HepG2 (cell line): Measurements from ENCODE around the gene PPCS. TPM values are rescaled to one million over a fixed set of nuclear protein-coding genes. Genes with fewer than 3 reads are reported as not detected.

ENCODE experiments used
- ATAC-seq: fragments of 200-7000 bp; cut with Tn5 transposase; 3 replicates; pipeline ENCODE4 v1.9.1; 2020; ENCODE audit warnings: mild to moderate bottlenecking, moderate library complexity
- BruUV-seq: library from RNA; stranded (reverse); fragments of 400-500 nt; replicated peaks from 2 replicates; lab custom pipeline; 2021; lab: Mats Ljungman, UMichigan
- CTCF ChIA-PET: fragments of 300-600 bp; formaldehyde crosslinking; extraction: SDS; loops from one replicate; lab custom pipeline; 2021; ENCODE audit warnings: low total read pairs, inconsistent platforms, low intra/inter-chr PET ratio; lab: Yijun Ruan, JAX
- POLR2A ChIA-PET: fragments of 350-600 bp; sonication (Branson Sonifier 250); formaldehyde crosslinking; loops from one replicate; lab custom pipeline; 2020; ENCODE audit warnings: antibody characterized with exemption, inconsistent platforms; lab: Yijun Ruan, JAX
- DNase-seq: peaks from one replicate; pipeline ENCODE4 v3.0.0-alpha.2; 2015; ENCODE audit warnings: low spot score
- FAIRE-seq: peaks from 3 replicates; lab custom pipeline; 2011; peaks lifted over from hg19 to GRCh38; lab: Jason Lieb, UNC
- H2AFZ ChIP-seq: one replicate; pipeline ENCODE4 v1.6.1; 2011; ENCODE audit warnings: low read length, inconsistent platforms
- H3K27ac ChIP-seq: fragments of 300-600 bp; 3 replicates; pipeline ENCODE4 v1.8.0; 2011; ENCODE audit warnings: mixed run types, mild to moderate bottlenecking, mixed read lengths, low read length, inconsistent platforms; ENCODE audit not compliant: insufficient read depth; ENCODE audit errors: extremely low read length
- H3K27me3 ChIP-seq, 2 experiments: fragments of 200-600 bp in 1 of 2; 2 replicates in 1 of 2; 3 replicates in 1 of 2; pipeline versions ENCODE4 v1.6.0 to v1.8.0; 2011; ENCODE audit warnings: low read length in 2 of 2, mild to moderate bottlenecking in 2 of 2, moderate library complexity in 2 of 2, inconsistent platforms in 1 of 2; ENCODE audit not compliant: insufficient read depth in 2 of 2, control insufficient read depth in 1 of 2
- H3K36me3 ChIP-seq, 2 experiments: fragments of 200-600 bp in 1 of 2; replicated peaks in 1 of 2; 2 replicates in 1 of 2; 3 replicates in 1 of 2; pipeline versions ENCODE4 v1.5.1 to v1.8.0; 2011; ENCODE audit warnings: low read length in 2 of 2, inconsistent platforms in 1 of 2; ENCODE audit not compliant: insufficient read depth in 2 of 2, control insufficient read depth in 1 of 2
- H3K4me1 ChIP-seq: 2 replicates; pipeline ENCODE4 v1.5.1; 2012; ENCODE audit warnings: low read length, inconsistent platforms; ENCODE audit not compliant: insufficient read depth
- H3K4me2 ChIP-seq: 2 replicates; pipeline ENCODE4 v1.6.0; 2011; ENCODE audit warnings: low read depth, low read length, inconsistent platforms
- H3K4me3 ChIP-seq, 3 experiments: fragments of 200-600 bp in 1 of 3; sonication (generic), shearing (Covaris generic) in 1 of 3; replicated peaks in 1 of 3; 2 replicates each; pipeline ENCODE4 v1.5.1; 2011 to 2016; ENCODE audit warnings: low read length in 3 of 3, inconsistent platforms in 2 of 3, low read depth in 2 of 3, mild to moderate bottlenecking in 2 of 3, control low read depth in 1 of 3, mixed read lengths in 1 of 3; ENCODE audit not compliant: insufficient read depth in 1 of 3
- H3K79me2 ChIP-seq: one replicate; pipeline ENCODE4 v1.6.1; 2011; ENCODE audit warnings: low read length, inconsistent platforms; ENCODE audit not compliant: insufficient read depth
- H3K9ac ChIP-seq: 2 replicates; pipeline ENCODE4 v1.6.0; 2011; ENCODE audit warnings: mild to moderate bottlenecking, low read depth, low read length, inconsistent platforms; ENCODE audit not compliant: insufficient read depth
- H3K9me3 ChIP-seq: 2 replicates; pipeline ENCODE4 v1.5.1; 2012; ENCODE audit warnings: mild to moderate bottlenecking, low read length
- H4K20me1 ChIP-seq: 2 replicates; pipeline ENCODE4 v1.6.0; 2011; ENCODE audit warnings: inconsistent platforms, mild to moderate bottlenecking, low read length, moderate library complexity; ENCODE audit not compliant: insufficient read depth
- BCL6 ChIP-seq: IDR thresholded peaks from 2 replicates; pipeline ENCODE4 v1.6.1; 2016; ENCODE audit warnings: missing genetic modification reagents, missing compliant biosample characterization
- CBFB ChIP-seq: sonication (generic); formaldehyde crosslinking; IDR thresholded peaks from 2 replicates; pipeline ENCODE4 v1.4.0; 2020; ENCODE audit warnings: missing genetic modification reagents
- HNRNPUL1 ChIP-seq: fragments of 200-400 bp; formaldehyde crosslinking; IDR thresholded peaks from 2 replicates; pipeline ENCODE4 v1.6.1; 2017; ENCODE audit warnings: low read depth, mild to moderate bottlenecking, low read length, moderate library complexity
- HOXA9 ChIP-seq: sonication (generic); formaldehyde crosslinking; IDR thresholded peaks from 2 replicates; pipeline ENCODE4 v1.8.1; 2022; ENCODE audit warnings: missing genetic modification reagents, mild to moderate bottlenecking, moderate library complexity, borderline replicate concordance
- REPIN1 ChIP-seq: sonication (generic); formaldehyde crosslinking; IDR thresholded peaks from 2 replicates; pipeline ENCODE4 v1.8.0; 2022; ENCODE audit warnings: missing genetic modification reagents, low read depth, mild to moderate bottlenecking, borderline replicate concordance
- SATB2 ChIP-seq: sonication (generic); formaldehyde crosslinking; IDR thresholded peaks from 2 replicates; pipeline ENCODE4 v1.5.0; 2020; ENCODE audit warnings: missing genetic modification reagents
- SOX5 ChIP-seq: IDR thresholded peaks from 2 replicates; pipeline ENCODE4 v1.6.1; 2016; ENCODE audit warnings: borderline replicate concordance
- THAP11 ChIP-seq: IDR thresholded peaks from 2 replicates; pipeline ENCODE4 v1.6.1; 2016; ENCODE audit warnings: missing biosample characterization, missing genetic modification reagents
- ZBTB7B ChIP-seq: sonication (generic); formaldehyde crosslinking; IDR thresholded peaks from 2 replicates; pipeline ENCODE4 v1.4.0; 2020; ENCODE audit warnings: missing genetic modification reagents
- ZEB1 ChIP-seq: IDR thresholded peaks from 2 replicates; pipeline ENCODE4 v1.6.1; 2012; ENCODE audit warnings: mild to moderate bottlenecking, low read depth, inconsistent platforms; ENCODE audit not compliant: insufficient replicate concordance
- ZNF10 ChIP-seq: sonication (generic); formaldehyde crosslinking; IDR thresholded peaks from 2 replicates; pipeline ENCODE4 v1.4.0; 2020; ENCODE audit warnings: mild to moderate bottlenecking, low read depth, missing genetic modification reagents, borderline replicate concordance
- ZNF30 ChIP-seq: sonication (generic); formaldehyde crosslinking; IDR thresholded peaks from 2 replicates; pipeline ENCODE4 v1.5.0; 2020; ENCODE audit warnings: mild to moderate bottlenecking, missing genetic modification reagents
- WGBS: methylation state at CpG from one replicate; pipeline ENCODE4 v1.1.6; 2017; ENCODE audit warnings: low lambda C conversion rate; 5-methylcytosine and 5-hydroxymethylcytosine counted together
- in situ Hi-C: cut with HindIII; loops from 2 replicates; pipeline ENCODE4 v1.10.0; 2017; ENCODE audit warnings: low pct_unique_long_range_greater_than_20kb; ENCODE audit not compliant: extremely low pct_ligation_motif_present
- intact Hi-C: fragments of 100-400 bp; cut with micrococcal nuclease; formaldehyde crosslinking; loops from one replicate; pipeline ENCODE4 v1.10.0; 2022; ENCODE audit not compliant: unreplicated experiment
- polyA plus RNA-seq, 8 experiments: library from polyadenylated mRNA; depleted of rRNA in 3 of 8; stranded (reverse) in 7 of 8; unstranded in 1 of 8; fragments of >200 nt; fragmentation: Illumina TruSeq in 4 of 8; extraction: Trizol in 4 of 8; gene quantifications; 2 replicates each; pipeline versions ENCODE4 v1.2.1 to v1.2.3, GENCODE V29; 2011 to 2016; ENCODE audit warnings: low read depth in 4 of 8, missing spikeins in 1 of 8, mixed read lengths in 1 of 8; ENCODE audit not compliant: insufficient read depth in 1 of 8
- total RNA-seq, 5 experiments: library from RNA; depleted of rRNA; stranded (reverse); fragments of >200 nt; fragmentation: Illumina TruSeq; extraction: Trizol; gene quantifications; 2 replicates each; pipeline ENCODE4 v1.2.3, GENCODE V29; 2016; ENCODE audit warnings: low read depth in 1 of 5
- TF ChIP-seq, protein P1 (sequence below): sonication (generic); formaldehyde crosslinking; IDR thresholded peaks from 2 replicates; pipeline ENCODE4 v1.4.0; 2020; ENCODE audit warnings: missing genetic modification reagents; ENCODE audit errors: not compliant biosample characterization
- TF ChIP-seq, protein P2 (sequence below): fragments of 450-650 bp; IDR thresholded peaks from 2 replicates; pipeline ENCODE4 v1.6.1; 2017; ENCODE audit warnings: mild to moderate bottlenecking

PPCS gene
- total and polyA plus RNA-seq, 2 of the 13 experiments (the other 11 are each of a cell fraction or from before 2014, with no cell fraction given) = 13.4 to 38.9 TPM

DNA sequence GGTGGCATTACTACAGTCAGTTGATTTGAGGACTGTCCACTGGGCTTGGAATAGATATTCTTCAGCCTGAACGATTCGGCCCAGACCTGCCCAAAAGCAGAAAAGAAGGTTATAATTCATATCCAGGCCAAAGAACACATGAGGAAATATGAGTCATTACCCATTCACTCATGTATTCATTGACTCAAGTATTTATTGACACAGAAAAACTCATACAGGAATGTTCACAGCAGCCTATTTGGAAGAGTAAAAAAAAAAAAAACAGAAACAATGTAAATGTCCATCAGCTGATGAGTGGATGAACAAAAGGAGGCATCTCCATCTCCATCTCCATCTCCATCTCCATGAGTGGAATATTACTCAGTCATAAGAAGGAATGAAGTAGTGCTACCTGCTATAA, 16.4 kb upstream of the PPCS start (continued):
- no peak for TF ChIP-seq CBFB (CRISPR knock-in tag)
- TF ChIP-seq ZNF10 = no peak
- TF ChIP-seq REPIN1 (CRISPR knock-in tag) = no peak
- TF ChIP-seq, protein P1, sequence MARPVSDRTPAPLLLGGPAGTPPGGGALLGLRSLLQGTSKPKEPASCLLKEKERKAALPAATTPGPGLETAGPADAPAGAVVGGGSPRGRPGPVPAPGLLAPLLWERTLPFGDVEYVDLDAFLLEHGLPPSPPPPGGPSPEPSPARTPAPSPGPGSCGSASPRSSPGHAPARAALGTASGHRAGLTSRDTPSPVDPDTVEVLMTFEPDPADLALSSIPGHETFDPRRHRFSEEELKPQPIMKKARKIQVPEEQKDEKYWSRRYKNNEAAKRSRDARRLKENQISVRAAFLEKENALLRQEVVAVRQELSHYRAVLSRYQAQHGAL = no peak
- peak; percentile 52 for TF ChIP-seq SOX5 (CRISPR knock-in tag)
- TF ChIP-seq ZEB1 = no peak
- TF ChIP-seq, protein P2, sequence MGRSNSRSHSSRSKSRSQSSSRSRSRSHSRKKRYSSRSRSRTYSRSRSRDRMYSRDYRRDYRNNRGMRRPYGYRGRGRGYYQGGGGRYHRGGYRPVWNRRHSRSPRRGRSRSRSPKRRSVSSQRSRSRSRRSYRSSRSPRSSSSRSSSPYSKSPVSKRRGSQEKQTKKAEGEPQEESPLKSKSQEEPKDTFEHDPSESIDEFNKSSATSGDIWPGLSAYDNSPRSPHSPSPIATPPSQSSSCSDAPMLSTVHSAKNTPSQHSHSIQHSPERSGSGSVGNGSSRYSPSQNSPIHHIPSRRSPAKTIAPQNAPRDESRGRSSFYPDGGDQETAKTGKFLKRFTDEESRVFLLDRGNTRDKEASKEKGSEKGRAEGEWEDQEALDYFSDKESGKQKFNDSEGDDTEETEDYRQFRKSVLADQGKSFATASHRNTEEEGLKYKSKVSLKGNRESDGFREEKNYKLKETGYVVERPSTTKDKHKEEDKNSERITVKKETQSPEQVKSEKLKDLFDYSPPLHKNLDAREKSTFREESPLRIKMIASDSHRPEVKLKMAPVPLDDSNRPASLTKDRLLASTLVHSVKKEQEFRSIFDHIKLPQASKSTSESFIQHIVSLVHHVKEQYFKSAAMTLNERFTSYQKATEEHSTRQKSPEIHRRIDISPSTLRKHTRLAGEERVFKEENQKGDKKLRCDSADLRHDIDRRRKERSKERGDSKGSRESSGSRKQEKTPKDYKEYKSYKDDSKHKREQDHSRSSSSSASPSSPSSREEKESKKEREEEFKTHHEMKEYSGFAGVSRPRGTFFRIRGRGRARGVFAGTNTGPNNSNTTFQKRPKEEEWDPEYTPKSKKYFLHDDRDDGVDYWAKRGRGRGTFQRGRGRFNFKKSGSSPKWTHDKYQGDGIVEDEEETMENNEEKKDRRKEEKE = no peak
- no peak for TF ChIP-seq ZBTB7B
- TF ChIP-seq ZNF30 (CRISPR knock-in tag) = no peak

DNA sequence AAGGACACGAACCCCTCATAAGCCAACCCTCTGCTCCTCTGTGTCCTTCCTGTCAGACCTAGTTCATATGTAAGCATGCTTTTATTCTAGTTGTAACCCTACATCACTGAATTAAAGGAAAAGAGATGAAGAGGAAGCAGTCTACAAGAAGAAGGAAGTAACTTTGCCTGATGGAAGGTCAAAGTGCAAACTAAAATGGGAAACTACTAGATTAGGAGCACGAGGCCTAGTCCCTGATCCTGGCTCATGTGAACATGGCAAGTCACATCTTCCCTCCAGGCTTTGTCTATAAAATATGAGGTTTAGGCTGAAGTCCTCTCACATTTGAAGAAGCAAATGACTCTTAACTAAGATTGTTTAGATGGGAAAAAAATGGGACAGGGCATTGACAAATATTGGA, 13.7 kb upstream of the PPCS start:
- Histone ChIP-seq H2AFZ (no peak overlapping the region), H3K9ac (no peak overlapping the region), H3K36me3 (no peaks in the 10 kb centered on the region), H3K27me3 (0 out of 5 replicates have a peak, but pooled peaks cover 0 to 1% of the 10 kb centered on the region in 2 experiments), H3K4me3 (no peak overlapping the region), H3K9me3 (no peaks in the 10 kb centered on the region), H3K27ac (no peak overlapping the region), H3K4me1 (0 out of 2 replicates have a peak, but pooled peaks cover 5% of the 10 kb centered on the region), H3K79me2 (no peaks in the 10 kb centered on the region), H3K4me2 (no peak overlapping the region), H4K20me1 (no peaks in the 10 kb centered on the region)
- no TSS peak for BruUV-seq
- ChIA-PET CTCF (no interaction called here), POLR2A (no interaction called here)
- no peak for ATAC-seq
- in situ Hi-C loops = no loop called here
- no peak for FAIRE-seq
- intact Hi-C loops = no loop called here
- no peak for TF ChIP-seq HNRNPUL1
- TF ChIP-seq SATB2 (CRISPR knock-in tag) = no peak
- no peak for TF ChIP-seq THAP11 (CRISPR knock-in tag)
- TF ChIP-seq, protein P2 = no peak
- TF ChIP-seq HOXA9 (CRISPR knock-in tag) = no peak
- no peak for TF ChIP-seq BCL6 (CRISPR knock-in tag)
- no peak for DNase-seq
- 8% methylated on average over 2 of the region's 2 CpGs for WGBS
